ENCODE results near the gene RAD50.
"Not testable (repeated sequence)": the region's sequence is repeated elsewhere in the genome, so short reads cannot be mapped to it uniquely, and the experiment has no call there.

RAD50 gene

DNA sequence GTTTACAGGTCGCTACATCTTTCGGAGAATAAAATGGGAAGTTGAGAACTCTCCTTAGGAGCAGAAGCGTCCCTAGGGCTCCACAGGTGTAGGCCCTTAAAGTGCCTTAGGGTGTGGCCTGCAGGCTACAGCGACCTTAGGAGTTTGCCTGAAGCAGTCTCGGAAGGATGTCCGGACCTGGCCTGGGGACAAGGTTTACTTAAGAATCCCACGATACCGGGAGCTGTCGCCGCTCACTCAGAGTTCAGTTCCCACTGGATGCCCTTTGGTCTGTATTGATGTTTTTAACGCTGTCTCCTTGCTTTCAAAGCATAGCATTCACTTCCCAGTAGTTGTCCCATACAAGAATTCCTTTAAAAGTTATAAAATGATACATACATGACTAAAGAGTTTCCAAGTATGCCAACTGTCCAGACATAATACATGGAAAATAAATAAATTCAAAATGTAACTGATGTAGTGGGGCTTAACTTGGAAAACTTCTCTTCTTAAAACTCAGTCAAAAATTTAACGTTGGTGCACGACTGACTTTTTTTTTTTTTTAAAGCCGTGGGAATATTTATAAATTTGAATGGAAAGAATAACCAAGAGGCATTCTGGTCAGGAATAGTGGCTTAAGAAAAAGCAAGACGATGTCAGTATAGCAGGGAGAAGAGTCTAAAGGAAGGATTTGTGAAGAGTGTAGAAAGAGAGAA is 848 bp downstream of the RAD50 start:
- no peak for DNase-seq (ENCODE audit: low read depth, low spot score)

DNA sequence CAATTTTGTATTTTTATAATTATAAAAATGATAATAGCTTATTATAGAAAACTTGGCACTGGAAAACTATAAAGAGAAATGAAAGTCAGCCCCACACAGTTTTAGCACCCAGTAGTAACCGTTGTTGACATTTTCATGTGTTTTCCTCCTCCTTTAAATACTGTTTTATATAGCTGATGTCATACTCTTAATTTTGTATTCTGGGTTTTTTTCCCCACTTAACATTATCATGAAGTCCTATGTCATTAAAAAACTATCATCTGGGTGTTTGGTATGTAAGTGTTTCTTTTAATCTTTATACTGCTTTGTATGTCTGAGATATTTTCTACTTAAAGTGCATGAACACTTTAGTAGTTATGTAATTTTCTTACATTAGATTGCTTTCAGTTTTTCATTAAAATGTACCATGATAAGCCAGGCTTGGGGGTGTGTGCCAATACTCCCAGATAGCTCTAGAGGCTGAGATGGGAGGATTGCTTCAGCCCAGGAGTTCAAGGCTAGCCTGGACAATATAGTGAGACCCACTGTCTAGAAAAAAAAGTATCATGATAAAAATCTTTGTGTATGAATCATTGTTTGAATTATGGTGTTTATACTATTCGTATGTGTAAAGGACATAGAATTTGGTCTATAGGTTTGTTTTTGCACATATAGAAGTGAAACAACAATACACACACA is 2.7 kb downstream of the RAD50 start:
- DNase-seq (ENCODE audit: low read depth, low spot score), result no peak

DNA sequence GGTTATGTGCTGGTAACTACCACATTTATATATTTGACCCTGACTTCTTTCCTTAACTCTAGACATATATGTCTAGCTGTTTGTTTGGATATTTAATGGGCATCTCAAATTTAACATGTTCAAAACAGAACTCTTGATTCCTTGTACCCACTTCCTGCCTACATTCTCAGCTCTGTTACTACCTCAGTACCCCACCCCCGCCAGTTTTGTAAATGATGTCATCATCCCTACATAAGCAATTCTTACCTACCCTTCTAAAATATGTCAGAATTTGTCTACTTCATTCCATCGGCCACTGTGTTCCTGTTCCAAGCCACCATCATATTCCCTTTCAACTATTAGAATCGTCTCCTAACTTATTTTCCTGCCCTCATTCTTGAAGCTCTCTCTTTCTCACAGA is 4.8 kb downstream of the RAD50 start:
- DNase-seq (ENCODE audit: low read depth, low spot score), result no peak

DNA sequence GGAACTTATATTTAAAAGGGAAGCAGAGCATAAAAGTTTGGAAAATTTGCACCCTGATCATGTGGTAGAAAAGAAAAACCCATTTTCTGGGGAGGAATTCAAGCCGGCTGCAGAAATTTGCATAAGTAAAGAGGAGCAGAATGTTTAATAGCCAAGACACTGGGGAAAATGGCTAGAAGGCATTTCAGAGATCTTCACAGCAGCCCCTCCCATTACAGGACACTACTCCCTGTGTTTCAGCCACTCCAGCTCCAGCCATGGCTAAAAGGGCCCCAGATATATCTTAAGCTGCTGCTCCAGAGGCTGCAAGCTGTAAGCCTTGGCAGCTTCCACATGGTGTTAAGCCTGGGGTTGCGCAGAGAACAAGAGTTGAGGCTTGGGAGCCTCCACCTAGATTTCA is 7.8 kb downstream of the RAD50 start:
- DNase-seq (ENCODE audit: low read depth, low spot score), result not testable (repeated sequence)

DNA sequence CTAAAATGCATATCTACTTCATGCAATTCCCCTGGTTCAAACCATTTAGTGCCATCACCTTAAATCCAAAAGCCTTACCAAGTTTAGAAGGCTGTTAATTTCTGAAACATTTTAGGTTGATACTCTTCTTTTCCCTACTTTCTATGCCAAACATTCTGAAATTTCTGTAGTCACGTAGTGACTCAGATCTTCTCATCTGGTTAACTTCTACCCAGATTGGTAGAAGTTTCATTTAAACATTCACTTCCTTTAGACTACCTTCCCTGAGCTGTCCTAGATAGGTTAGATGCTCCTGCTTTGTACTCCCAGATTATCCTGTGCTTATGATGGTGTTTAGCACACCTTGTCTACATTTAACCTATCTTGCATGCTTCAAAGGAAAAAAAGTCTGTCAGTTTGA is 9.9 kb downstream of the RAD50 start:
- no peak for DNase-seq (ENCODE audit: low read depth, low spot score)

DNA sequence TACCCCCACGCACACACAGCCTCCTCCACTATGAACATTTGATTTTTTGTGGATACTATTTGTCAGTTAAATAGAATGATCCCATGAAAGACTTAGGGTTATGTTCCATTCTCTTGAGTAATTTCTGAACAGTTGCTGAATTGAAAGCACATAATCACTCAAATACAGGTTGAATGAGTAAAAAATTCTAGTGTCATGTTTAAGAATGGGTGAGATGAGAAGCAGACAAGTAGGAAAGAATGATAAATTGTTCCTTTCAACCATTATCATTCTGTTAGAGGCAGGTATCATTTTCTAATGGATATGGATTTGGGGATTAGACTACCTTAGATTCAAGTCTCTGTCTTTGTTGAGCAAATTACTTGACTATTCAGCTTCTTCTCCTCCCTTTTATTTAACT is 19.3 kb downstream of the RAD50 start:
- no peak for DNase-seq (ENCODE audit: low read depth, low spot score)

DNA sequence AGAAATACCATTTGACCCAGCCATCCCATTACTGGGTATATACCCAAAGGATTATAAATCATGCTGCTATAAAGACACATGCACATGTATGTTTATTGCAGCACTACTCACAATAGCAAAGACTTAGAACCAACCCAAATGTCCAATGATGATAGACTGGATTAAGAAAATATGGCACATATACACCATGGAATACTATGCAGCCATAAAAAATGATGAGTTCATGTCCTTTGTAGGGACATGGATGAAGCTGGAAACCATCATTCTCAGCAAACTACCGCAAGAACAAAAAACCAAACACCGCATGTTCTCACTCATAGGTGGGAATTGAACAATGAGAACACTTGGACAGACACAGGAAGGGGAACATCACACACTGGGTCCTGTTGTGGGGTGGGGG is 27.8 kb downstream of the RAD50 start:
- not testable (repeated sequence) for DNase-seq (ENCODE audit: low read depth, low spot score)

DNA sequence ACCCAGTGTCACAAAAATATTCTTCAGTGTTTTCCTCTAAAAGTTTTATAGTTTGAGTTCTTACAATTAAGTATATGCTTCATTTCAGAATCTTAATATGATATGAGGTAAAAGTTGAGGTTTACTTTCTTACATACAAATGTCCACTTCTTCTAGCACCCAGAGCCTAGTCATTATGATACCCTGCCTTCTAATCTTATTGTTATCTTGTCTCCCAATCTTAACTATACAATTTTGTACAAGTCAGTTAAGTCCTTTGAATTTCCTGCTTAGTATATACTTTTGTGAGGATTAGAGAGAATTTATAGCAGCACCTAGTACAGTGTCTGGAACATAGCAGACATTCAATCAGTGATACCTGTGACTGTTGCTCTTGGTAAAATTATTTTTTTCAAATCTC is 29.3 kb downstream of the RAD50 start:
- no peak for DNase-seq (ENCODE audit: low read depth, low spot score)

DNA sequence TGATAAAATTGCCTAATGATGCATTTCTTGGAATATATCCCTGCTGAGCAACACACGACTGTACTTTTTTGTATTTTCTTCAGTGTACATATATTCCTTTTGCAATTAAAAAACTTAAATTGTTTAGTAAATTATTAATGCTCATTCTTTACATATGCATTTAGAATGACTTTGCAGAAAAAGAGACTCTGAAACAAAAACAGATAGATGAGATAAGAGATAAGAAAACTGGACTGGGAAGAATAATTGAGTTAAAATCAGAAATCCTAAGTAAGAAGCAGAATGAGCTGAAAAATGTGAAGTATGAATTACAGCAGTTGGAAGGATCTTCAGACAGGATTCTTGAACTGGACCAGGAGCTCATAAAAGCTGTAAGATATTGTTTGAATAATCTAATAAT is 32.7 kb downstream of the RAD50 start:
- DNase-seq (ENCODE audit: low read depth, low spot score), result no peak

DNA sequence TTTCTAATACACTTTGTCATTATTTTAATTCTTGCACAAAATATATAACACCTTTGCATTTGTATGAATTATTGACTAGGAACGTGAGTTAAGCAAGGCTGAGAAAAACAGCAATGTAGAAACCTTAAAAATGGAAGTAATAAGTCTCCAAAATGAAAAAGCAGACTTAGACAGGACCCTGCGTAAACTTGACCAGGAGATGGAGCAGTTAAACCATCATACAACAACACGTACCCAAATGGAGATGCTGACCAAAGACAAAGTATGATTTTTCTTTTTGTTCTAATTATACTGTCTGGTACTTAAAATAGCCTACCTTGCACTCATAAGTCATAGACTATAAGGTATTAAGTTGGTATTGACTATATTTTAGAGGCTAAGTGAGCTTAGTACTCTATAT is 34.4 kb downstream of the RAD50 start:
- no peak for DNase-seq (ENCODE audit: low read depth, low spot score)

DNA sequence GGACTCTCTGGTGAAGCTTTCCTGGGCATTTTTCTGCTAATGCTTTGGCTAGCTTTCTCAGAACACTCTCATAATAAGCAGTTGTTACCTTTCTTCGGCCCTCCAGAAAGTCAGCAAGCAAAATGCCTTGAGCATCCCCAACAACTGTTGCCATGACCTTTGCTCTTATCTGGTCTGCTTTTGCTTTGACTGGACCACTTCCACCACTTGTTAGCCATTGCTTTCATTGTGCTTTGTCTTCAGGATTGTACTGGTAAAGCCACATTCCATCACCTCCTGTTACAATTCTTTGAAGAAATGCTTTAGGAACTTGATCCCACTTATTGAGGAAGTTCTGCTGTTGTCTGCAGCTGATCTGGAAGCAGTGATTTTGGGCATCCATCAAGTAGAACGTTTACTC is 35.7 kb downstream of the RAD50 start:
- DNase-seq (ENCODE audit: low read depth, low spot score), result no peak

DNA sequence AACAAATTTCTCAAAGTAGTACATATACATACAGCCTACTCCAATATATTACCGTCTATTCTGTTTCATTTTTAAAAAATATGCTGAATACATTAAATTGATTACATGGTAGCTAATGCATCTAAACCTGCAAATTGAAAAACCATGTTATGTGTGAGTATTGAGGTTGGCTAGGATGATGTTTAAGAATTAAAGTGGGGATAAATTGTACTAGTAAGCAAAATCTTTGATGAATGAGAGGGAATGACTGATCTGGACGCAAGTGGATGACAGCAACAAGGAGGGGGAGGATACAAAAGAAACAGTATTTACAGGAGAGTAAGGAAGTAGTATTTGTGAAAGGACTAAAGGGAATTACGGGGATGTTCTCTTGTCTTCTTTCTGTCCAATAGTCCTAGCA is 37.4 kb downstream of the RAD50 start:
- no peak for DNase-seq (ENCODE audit: low read depth, low spot score)

DNA sequence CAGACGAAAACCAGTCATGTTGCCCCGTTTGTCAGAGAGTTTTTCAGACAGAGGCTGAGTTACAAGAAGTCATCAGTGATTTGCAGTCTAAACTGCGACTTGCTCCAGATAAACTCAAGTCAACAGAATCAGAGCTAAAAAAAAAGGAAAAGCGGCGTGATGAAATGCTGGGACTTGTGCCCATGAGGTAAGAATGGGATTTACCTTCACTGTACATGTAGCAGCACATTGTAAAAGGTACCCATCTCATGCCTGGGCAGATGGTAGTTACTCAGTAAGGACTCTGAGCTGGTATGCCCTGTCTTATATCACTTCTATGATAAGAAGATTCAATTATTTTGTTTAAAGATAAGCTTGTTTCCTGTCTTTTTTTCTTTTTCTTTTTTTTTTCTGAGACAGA is 38.8 kb downstream of the RAD50 start:
- DNase-seq (ENCODE audit: low read depth, low spot score), result no peak

DNA sequence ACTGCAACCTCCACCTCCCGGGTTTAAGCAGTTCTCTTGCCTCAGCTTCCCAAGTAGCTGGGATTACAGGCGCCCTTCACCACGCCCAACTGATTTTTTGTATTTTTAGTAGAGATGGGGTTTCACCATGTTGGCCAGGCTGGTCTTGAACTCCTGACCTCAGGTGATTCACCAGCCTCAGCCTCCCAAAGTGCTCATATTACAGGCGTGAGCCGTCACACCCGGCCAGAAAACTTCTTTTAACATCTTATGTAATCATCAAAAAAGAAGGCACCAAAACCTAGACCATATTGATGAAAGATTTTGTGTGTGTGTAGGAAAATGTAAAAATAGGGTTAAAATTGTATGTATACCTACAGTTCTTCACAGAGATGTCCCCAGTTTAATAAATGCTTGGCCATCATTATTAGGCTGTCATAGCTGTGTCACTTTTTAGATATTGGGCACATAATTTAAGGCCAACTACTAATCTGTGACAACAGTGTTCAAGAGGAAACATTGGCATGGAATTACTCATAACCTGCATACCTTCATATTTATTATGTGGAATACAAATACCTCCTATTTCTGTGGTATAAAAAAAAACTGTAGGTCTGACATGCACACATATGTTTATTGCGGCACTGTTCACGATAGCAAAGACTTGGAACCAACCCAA is 44.4 kb downstream of the RAD50 start:
- DNase-seq (ENCODE audit: low read depth, low spot score), result no peak

DNA sequence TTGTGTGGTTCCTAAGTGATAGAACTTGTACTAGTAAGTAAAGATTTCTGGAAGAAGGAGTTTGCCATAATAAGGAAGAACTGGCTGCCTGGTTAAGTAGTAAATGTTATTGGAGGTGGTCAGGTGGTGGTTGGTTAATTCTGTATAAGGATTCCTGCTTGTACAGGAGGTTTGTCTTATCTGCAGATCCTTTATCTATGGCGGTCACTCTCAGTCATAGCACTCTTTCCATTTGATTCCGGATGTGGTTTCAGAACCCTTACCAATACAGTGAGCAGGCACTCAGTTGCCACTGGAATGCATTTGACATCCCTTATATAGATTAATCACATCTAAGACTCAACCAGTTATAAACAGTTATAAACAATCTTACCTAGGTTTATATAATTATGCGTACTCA is 50.3 kb downstream of the RAD50 start:
- DNase-seq (ENCODE audit: low read depth, low spot score), result no peak

DNA sequence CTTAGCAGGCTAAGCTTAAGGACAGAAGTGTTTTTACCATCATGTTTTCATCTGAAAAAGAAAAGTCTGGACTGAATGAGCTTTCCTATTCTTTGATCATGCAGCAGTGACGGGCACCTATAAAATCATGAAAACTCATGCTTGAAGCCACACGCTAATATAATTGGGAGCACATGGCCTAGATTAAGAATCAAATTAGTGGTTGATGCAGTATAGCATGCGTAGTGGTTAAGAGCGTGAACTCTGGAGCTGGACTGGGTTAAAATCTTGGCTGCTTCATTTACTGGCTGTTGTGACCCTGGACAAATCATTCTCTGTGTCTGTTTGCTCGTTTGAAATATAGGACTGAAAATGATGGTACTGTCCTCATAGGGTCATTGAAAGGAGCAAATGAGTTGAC is 51.3 kb downstream of the RAD50 start:
- no peak for DNase-seq (ENCODE audit: low read depth, low spot score)

DNA sequence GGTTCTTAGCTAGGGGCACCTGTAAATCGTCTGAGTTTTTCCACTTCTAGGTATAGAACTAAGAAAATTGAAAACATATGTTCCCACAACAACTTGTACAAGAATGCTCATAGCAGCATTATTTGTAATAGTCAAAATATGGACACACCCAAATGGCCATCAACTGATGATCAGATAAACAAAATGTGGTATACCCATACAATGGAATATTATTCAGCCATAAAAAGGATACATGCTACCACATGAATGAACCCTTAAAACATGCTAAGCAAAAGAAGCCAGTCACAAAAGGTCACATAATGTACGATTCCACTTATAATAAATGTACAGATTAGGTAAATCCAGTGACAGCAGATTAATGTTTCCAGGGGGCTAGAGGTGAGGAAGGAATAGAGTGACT is 55.2 kb downstream of the RAD50 start:
- no peak for DNase-seq (ENCODE audit: low read depth, low spot score)

DNA sequence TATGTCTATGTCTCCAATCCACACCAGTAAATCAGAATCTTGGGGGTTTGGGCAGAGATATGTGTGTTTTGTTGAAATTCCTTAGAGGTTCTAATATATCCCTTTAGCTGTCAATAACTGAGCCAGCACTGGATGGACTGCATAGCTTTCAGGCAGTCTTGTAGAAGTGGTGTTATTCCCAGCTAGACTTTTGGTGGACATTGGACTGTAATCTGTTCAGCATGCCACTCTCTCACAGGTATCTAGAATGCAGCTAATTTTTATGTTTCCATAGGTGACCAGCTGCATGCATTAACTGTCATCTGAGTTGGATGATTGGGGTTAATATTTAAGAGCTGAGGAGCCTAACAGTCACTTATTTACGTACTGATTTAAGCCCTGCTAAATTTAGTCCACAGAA is 56.1 kb downstream of the RAD50 start:
- DNase-seq (ENCODE audit: low read depth, low spot score), result no peak

DNA sequence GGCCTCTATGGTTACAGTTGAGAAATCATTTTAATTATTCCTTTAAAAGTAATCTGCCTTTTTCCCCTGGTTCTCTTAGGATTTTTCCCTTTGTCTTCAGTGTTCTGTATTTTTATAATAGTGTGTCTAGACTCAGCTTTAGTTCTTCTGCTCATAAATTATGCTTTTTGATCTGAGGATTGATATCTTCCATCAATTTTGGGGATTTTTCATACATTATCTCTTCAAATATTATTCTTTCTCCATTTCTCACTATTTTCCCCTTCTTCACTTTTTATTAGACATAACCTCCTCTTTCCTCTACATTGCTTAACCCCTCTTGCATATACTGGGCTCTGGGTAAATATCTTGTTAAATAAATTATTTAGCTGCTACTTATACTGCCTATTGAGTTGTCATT is 64.9 kb downstream of the RAD50 start:
- DNase-seq (ENCODE audit: low read depth, low spot score), result no peak

DNA sequence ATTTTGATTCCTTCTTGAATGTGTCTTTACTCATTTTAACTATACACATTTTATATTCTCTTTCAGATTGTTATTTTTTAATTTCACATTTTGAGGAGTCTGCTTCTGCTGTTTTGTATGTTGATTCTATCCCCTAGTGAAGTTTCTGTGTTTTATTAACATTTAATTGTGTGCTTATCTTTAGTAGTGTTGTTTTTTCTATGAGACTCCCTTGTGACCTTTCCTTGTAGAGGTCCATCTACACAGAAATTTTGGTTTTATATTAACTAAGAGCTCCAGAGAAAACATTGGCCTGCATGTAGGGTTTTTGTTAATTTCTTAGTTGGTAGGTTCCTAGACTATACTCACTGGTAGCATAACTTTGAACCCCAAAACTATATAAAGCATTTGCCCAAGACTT is 65.8 kb downstream of the RAD50 start:
- DNase-seq (ENCODE audit: low read depth, low spot score), result no peak

DNA sequence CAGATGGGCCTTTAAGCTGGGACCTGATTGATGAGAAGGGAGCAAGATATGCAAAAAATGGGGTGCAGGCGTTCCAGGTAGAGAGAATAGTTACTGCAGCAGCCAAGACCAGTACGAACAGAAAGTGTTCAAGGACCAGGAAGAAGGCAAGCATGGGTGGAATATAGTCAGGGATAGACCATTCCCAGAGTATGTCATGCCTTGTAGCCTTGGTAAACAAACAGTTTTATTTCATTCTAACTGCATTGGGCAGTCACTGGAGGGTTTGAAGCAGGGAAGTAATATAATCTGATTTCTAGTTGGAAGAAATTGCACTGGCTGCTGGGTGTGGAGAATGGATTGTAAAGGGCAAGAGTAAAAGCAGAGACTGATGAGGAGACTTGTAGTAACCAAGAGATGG is 70.7 kb downstream of the RAD50 start:
- no peak for DNase-seq (ENCODE audit: low read depth, low spot score)

DNA sequence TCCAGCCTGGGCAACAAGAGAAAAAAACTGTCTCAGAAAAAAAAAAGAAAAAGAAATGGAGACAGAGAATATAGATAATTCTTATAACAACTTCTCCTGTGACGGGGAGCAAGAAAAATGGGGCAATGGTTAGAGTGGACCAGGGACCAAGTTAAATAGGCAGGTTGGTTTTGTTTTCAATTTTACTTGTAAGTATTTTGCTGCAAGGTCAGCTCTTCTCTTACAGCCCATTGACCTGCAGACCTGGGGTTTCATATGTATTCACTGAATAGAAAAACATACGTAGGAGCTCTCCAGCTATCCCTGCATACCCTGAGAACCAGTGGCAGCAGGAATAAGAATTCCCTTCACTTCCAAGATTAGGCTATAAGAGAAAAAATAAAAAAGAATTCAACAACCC is 72.0 kb downstream of the RAD50 start:
- no peak for DNase-seq (ENCODE audit: low read depth, low spot score)

DNA sequence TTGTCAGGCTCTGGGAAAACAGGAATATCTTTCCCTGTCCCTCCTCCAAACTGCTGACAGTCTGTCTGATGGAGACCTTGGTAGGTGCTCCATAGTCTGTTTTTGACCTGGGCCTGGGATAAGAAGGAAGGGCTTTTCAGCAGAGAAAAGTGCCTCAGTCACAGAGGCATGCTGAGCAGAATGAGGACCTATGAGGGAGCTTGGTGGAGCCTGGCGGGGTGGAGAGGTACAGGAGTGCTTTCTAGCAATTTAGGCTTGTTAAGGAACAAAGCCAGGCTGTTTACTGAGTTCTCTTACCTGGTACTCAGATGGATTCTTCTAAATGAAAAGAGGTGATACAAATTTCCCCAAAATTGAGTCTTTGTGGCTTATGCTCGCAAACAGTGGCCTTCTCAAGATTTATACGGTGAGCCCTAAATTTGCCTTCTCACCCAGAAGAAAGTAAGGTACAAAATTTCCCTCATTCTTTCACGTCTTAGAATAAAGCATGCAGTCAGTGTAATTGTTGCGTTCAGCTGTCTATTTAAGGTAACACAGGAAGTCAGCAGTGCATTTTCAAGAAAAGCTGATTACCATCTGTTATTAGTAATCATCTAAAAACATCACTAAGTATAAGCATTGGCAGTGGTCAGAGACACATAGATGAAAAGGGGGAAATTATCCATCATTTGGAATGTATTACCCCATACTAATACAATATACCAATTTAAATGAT is 72.6 kb downstream of the RAD50 start:
- no peak for DNase-seq (ENCODE audit: low read depth, low spot score)
